DND-41 (cell line): ENCODE results near the gene RALGPS1.

Experiments
- CTCF ChIP-seq: IDR thresholded peaks from 2 replicates; pipeline ENCODE4 v1.5.1; 2012; ENCODE audit warnings: borderline replicate concordance, low read length, moderate library complexity, mild to moderate bottlenecking; ENCODE audit not compliant: poor library complexity, severe bottlenecking; ENCODE audit errors: extremely low read depth
- EZH2 ChIP-seq: IDR thresholded peaks from 3 replicates; pipeline ENCODE4 v1.6.1; 2012; ENCODE audit warnings: borderline replicate concordance, low read depth, mild to moderate bottlenecking, moderate library complexity, low read length, inconsistent platforms; ENCODE audit not compliant: severe bottlenecking

DNA sequence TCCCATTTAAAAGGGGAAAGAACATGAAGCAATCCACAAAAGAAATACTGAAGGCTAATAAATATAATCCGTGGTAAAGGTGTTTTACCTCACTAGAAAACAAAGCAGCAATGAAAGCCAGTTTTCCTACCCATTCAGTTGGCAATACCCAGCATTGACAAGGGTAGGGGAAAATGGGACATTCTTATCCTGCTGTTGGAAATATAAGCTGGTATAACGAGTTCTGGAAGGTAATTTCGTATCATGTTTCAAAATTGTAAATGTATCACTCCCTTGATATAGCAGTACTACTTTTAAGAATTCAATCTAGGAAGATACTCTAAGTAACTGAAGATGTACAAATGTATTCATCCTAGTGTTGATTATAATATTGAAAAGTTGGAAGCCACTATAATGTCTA lies 22.9 kb upstream of the RALGPS1 start:
- TF ChIP-seq CTCF (no peak), EZH2 (no peak)
